Measurements from ENCODE around the gene CDC45.

CDC45 gene

GRCh38 chr22:19567157-19568009, 87.7 kb downstream of the CDC45 start:
- DNase-seq, result no peak

- no peak for DNase-seq
These were observed 88.9 kb downstream of the CDC45 start for GRCh38 chr22:19568337-19569275.

GRCh38 chr22:19569276-19569640, 89.5 kb downstream of the CDC45 start:
- DNase-seq, result no peak

- no peak for DNase-seq
These were observed 90.3 kb downstream of the CDC45 start for GRCh38 chr22:19569976-19570375.
